Epithelial cell of esophagus (primary cell): ENCODE results near the gene NKX2-3.

Experiments
- DNase-seq: peaks from one replicate; pipeline ENCODE4 v3.0.0; 2010; ENCODE audit warnings: low read depth
- H3K4me3 ChIP-seq: 2 replicates; pipeline ENCODE4 v1.5.1; 2011; ENCODE audit warnings: mild to moderate bottlenecking, low read length, control low read depth
- TF ChIP-seq, protein P1 (sequence below): IDR thresholded peaks from 2 replicates; pipeline ENCODE4 v1.5.1; 2011; ENCODE audit warnings: low read depth, mild to moderate bottlenecking, low read length, control low read depth, inconsistent platforms; ENCODE audit not compliant: insufficient read depth; ENCODE audit errors: missing control alignments

NKX2-3 gene

DNA sequence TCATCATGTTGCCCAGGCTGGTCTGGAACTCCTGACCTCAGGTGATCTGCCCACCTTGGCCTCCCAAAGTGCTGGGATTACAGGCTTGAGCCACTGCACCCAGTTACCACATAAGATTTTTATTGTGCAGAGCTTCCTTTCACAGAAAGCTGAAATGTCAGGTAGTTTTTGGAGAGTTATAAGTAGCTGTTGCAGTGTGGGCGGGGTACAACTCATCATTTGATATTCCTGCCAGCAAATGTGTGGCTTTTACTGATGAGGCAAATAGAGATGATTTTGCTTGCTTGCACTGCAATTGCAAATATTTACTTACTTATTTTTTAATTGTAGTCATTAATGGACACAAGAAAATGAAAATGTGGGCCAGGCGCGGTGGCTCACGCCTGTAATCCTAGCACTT, 32.4 kb downstream of the NKX2-3 start:
- H3K4me3 ChIP-seq: no peak overlapping the region
- no peak for DNase-seq
- TF ChIP-seq, protein P1, sequence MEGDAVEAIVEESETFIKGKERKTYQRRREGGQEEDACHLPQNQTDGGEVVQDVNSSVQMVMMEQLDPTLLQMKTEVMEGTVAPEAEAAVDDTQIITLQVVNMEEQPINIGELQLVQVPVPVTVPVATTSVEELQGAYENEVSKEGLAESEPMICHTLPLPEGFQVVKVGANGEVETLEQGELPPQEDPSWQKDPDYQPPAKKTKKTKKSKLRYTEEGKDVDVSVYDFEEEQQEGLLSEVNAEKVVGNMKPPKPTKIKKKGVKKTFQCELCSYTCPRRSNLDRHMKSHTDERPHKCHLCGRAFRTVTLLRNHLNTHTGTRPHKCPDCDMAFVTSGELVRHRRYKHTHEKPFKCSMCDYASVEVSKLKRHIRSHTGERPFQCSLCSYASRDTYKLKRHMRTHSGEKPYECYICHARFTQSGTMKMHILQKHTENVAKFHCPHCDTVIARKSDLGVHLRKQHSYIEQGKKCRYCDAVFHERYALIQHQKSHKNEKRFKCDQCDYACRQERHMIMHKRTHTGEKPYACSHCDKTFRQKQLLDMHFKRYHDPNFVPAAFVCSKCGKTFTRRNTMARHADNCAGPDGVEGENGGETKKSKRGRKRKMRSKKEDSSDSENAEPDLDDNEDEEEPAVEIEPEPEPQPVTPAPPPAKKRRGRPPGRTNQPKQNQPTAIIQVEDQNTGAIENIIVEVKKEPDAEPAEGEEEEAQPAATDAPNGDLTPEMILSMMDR: no peak

DNA sequence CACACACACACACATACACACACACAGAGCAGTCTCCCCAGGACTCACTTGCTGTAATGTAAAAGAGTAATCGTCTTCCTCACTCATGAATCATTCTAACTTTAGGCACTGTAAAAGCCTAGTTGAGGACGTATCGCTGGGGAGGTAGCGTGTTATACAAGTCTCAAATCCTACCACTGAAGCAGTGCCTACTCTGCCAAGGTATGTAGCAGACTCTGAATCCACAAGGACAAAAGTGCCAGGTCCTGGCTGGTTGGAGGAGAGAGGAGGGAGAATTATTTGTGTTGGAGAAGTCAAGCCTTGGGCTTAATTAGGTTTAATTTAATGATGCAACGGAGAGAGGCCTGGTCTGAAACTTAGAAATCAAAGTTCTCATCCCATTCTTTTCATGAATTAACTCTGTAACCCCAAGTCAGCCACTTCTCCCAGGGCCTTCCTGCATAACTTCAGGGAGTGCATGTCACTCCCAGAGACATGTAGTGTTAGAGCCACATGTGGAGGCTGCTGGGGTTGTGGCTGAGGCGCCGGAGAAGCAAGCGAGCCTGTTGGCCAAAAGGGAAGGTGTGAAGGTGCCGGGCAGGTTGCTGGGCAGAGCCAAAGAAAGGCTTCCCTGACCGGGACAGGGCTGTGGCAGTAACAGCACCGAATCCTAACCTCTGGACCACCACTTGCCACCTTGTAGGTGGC, 36.7 kb downstream of the NKX2-3 start:
- no peak for DNase-seq
- TF ChIP-seq, protein P1: no peak
- H3K4me3 ChIP-seq: no peak overlapping the region

DNA sequence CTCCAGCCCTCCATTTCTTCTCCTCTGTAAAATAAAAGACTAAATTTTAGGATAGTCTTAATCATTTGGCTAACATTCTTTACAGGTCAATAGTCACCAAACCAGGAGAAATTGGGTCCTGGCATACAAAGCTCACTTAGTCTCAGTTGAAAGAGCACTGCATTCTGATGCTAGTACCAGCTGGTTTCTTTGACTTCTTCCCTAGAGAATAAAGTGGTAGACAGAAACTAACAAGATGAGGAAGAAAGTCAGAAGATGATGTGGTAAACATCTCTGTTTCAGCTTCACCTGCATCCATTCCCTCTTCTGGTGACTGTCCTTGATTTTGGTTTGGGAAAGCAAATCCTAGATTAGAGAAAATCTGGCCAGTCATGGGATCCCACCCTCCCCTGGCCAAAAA, 37.2 kb downstream of the NKX2-3 start:
- TF ChIP-seq, protein P1: no peak
- no peak overlapping the region for H3K4me3 ChIP-seq

DNA sequence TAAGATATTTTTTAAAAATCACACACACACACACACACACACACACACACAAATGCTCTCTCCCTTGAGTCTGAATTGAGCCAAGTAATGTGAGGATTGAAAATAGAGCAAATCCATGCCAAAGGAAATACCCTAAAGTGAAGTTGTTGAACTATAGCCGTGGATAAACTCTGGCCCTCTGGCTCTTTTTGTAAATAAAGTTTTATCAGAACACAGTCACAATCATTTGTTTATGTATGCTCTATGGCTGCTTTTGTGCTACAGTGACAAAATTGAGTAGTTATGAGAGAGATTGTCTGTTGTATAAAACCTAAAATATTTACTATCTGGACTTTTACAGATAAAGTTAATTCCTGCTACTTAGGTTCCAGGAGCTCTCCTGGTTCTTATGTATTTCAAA, 39.1 kb downstream of the NKX2-3 start:
- no peak overlapping the region for H3K4me3 ChIP-seq
- TF ChIP-seq, protein P1: no peak
- no peak for DNase-seq

More for the DNA sequence above, 37.2 kb downstream of the NKX2-3 start:
- no peak for DNase-seq

DNA sequence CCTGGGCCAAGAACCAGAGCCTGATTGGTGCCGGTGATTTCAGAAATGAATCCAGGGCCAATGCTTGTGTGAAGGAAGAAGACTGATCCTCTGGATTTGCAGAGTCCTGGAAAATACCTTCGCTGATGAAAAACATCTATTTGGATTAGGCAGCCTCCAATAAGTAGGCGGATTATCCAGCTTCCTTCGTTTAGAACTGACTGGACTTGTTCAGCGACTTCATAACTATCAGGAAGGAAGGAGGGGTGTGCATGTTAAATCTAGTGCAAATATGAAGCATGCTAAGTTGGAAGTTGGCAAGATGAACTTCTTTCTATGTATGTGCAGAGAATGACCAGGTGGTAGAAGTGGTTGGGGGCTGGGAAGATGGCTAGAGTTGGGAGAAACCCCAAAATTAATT, 41.0 kb downstream of the NKX2-3 start:
- peak; percentile 40 for DNase-seq
- TF ChIP-seq, protein P1: no peak
- no peak overlapping the region for H3K4me3 ChIP-seq

DNA sequence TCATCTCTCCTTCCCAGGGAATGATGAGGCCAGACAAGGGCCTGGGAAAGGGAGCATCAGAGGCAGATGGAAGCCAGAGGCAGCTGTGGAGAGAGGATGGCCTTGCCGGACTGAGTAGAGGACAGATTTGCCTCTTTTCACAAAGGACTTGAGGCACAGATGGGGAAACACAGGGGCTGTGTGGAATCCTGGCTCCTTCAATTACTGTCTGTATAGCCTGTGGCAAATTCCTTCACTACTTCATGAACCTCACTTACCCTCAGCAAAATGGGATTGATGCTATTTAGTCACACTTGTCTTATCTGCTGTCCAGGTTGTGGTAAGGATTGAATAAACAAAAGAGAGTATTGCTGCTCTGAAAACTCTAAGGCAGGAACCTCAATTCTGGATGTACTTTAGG, 47.2 kb downstream of the NKX2-3 start:
- no peak overlapping the region for H3K4me3 ChIP-seq
- TF ChIP-seq, protein P1: no peak
- DNase-seq: no peak

DNA sequence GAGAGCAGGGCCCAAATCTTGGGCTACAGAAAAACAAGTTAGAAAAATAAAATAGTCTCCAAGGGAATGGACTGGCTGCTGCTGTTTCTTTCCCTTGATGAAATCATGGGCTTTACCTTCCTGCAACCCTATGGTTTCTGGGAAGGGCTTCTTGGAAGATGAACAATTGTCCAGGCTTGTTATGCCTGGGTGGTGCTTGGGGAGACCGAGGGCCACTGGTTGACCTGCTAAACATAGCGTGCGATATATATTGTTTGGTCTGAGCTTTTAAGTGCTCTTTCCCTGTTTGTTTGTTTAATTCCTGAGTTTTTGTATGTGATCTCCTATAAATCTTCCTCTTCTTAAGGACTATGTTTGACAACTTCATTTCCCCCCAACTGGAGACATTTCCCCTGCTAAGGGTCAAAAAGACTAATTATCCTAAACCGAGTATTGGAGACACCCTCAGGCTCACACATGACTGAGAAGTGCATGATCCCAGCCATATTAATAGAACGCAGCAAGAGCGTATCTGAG, 49.6 kb downstream of the NKX2-3 start:
- no peak overlapping the region for H3K4me3 ChIP-seq
- DNase-seq: peak; percentile 22
- TF ChIP-seq, protein P1: no peak
